ENCODE data around the gene GRIK4.
"Not testable (repeated sequence)": the region's sequence is repeated elsewhere in the genome, so short reads cannot be mapped to it uniquely, and the experiment has no call there.

GRIK4 gene

GRCh38 chr11:120606211-120607010, 94.9 kb downstream of the GRIK4 start:
- no peak for DNase-seq (ENCODE audit: low read depth)

- no peak for DNase-seq (ENCODE audit: low read depth)
Observed at GRCh38 chr11:120608061-120608460, 96.5 kb downstream of the GRIK4 start.

- DNase-seq (ENCODE audit: low read depth): no peak
Observed at GRCh38 chr11:120608760-120609211, 97.2 kb downstream of the GRIK4 start.

DNA sequence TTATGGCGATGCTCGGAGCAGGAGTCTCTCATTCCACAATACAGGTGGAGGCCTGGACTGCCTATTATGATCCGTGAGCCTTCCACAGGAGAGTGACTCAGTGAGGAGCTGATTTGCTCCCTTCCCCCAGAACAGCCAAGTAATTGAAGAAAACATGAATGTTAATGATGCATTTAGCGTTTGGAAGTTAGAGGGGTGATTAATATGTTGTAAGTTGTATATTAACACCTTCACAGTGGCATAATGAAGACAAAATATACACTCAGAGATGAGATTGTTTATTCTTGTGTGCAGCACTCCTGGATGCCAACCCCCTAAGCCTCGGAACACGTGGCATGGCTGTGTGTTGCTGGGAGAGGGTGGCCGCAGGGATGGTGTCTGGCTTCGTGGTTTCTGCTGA, 98.6 kb downstream of the GRIK4 start:
- DNase-seq (ENCODE audit: low read depth): no peak

DNA sequence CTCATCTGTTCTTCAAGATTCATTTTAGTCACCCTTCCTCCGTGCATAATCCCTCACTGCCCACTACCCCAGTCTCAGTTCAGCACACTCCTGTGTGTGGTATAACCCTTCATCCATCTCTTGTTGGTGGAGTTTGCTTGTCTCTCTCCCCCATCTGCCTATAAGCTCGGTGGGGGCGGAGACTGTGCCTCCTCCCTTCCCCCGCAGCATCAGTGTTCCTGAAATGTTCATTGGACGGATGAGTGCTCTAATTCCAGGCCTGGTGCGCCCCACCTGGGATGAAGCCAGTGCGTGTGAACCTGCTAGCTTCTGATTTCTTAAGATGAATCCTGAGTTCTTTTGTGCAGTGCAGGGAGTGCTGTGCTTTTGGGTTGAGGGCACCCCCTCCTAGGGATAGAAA, 100.0 kb downstream of the GRIK4 start:
- no peak for DNase-seq (ENCODE audit: low read depth)

GRCh38 chr11:120612513-120613263, 101.1 kb downstream of the GRIK4 start:
- DNase-seq (ENCODE audit: low read depth): no peak

GRCh38 chr11:120613264-120614226, 102.0 kb downstream of the GRIK4 start:
- no peak for DNase-seq (ENCODE audit: low read depth)

GRCh38 chr11:120615391-120615790, 103.8 kb downstream of the GRIK4 start:
- DNase-seq (ENCODE audit: low read depth): no peak

DNA sequence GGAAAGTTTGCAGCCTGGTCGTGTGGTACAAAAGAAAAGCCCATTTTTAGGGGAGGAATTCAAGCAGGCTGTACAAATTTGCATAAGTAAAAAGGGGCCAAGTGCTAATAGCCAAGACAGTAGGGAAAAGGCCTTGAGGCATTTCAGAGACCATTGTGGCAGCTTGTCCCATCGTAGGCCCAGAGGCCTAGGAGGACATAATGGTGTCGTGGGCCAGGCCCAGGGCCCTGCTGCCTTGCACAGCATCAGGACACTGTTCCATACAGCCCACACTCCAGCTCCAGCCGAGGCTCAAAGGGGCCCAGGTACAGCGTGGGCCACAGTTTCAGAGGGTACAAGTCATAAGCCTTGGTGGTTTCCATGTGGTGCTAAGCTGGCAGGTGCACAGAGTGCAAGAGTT, 106.9 kb downstream of the GRIK4 start:
- DNase-seq (ENCODE audit: low read depth): no peak

GRCh38 chr11:120622189-120622875, 110.8 kb downstream of the GRIK4 start:
- DNase-seq (ENCODE audit: low read depth): no peak

DNA sequence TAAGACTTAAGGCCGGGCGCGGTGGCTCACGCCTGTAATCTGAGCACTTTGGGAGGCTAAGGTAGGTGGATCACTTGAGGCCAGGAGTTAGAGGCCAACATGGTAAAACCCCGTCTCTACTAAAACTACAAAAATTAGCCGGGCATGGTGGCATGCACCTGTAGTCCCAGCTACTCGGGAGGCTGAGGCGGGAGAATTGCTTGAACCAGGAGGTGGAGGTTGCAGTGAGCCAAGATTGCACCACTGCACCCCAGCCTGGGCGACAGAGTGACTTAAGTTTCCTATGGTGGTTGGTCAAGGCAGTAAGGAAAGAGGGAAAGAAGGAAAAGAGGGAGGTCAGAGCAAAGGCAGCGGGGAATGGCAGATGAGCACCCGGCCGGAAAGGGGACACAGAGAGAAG, 113.4 kb downstream of the GRIK4 start:
- not testable (repeated sequence) for DNase-seq (ENCODE audit: low read depth)

DNA sequence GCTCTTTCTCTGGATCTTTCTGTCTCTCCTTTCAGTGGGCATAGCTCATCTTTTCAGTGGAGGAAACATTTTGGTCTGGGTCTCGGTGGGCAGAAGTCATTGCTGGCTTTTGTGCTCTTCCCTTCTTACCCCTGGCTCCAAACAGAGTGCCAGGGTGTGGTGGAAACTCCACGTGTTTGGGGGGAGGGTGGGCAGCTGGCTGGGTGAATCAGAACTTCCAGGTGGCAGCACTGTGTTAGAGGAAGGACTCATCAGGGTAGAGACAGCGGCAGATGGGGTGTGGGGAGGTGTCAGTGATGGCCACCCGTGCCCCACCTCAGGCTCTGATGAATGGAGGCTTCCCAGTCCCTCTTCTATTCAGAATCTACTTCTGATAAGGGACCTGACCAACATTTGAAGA, 114.0 kb downstream of the GRIK4 start:
- no peak for DNase-seq (ENCODE audit: low read depth)

- no peak for DNase-seq (ENCODE audit: low read depth)
Observed at GRCh38 chr11:120626791-120627190, 115.2 kb downstream of the GRIK4 start.

DNA sequence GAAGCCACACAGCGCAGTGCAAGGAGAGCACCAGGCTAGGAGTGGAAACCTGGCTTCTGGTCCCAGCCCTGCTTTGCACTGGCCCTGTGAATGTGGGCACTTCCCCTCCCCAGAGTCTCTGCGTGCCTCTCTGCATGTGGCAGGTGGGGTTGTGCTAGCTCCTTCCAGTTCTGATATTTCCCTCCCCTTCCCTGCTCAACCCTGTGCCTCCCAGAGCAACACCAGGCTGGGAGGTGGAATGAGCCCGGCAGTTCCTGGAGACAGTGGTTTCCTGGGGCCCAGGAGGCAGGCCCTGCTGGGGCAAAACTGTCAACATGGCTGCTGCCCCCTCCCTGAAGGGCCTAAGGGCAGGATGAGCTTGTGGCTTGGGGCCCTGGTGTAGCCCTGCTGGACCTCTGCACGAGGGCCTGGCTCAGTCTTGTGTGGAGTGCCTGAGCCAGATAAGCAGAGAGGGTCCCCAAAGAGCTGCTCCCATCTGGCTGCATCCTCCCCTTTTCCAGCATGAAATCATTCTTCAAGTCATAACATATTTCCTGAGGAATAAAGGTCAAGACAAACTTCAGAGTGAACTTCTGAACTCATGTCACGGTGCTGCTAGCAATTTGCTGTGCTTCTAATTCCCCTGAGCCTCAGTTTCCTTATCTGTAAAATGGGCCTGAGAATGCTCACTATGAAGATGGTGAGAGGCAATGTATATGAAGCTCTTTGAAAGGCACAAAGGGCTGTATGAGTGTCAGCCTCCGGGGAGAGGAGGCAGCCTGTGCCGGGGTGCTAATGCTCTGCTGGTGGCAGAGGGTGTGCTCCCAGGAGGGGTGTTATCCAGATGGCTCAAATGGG, 116.0 kb downstream of the GRIK4 start:
- no peak for DNase-seq (ENCODE audit: low read depth)

GRCh38 chr11:120629407-120630080, 118.0 kb downstream of the GRIK4 start:
- DNase-seq (ENCODE audit: low read depth): no peak

DNA sequence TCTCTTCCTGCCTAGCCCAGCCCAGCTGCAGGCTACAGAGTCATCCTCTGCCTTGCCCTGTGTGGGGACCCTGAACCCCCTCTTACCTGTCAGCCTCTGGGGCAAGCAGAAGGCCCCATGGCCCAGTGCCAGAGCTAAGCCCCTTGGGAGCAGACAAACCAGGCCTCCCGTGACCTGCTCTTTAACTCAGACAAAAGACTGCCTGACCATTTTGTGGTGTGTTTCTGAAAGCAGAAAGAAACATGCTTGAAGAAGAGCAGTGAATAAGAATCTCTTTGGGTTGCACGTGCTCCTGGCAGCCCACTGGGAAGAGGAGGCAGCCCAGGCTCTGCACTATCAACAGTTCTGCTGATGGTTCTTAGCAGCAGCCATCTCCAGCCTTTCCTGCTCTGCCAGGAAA, 118.6 kb downstream of the GRIK4 start:
- no peak for DNase-seq (ENCODE audit: low read depth)

- DNase-seq (ENCODE audit: low read depth): no peak
Observed at GRCh38 chr11:120632579-120632978, 121.0 kb downstream of the GRIK4 start.

DNA sequence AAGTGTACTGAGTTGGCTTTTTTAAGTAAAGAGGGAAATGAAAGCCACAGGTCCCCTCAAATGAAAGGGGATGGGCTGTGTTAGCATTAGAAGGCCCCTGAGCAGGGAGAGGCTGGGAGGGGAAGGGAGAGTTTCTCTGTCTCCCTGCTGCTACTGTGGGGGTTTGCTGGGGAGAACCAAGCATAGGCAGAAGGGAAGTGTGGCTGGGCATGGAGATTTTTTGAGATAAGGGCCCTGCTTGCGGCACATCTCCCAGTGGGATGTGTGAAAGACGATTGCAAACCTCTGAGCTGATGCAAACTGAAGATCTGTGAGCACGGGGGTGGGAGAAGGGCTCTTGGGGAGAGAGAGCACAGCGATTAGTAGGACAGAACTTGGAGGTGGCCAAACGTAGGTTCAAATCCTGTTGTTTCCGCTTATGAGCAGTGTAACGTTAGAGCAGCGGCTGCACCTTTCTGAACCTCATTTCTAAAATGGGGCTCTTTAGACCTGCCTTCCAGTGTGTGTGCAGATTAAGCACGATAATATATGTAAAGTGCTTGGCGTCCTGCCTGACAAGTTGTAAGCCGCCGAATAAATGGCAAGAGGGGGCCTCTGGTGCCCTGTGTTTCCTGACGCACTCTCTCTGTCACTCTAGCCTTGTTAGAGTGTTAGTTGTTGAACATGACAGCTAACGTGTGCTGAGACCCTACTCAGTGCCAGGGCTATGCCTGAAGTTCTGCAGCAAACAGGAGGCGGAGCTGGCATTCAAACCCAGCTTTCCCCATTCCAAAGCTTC, 122.3 kb downstream of the GRIK4 start:
- no peak for DNase-seq (ENCODE audit: low read depth)

- DNase-seq (ENCODE audit: low read depth): no peak
Observed at GRCh38 chr11:120634706-120635105, 123.2 kb downstream of the GRIK4 start.

All from HS-5 (cell line).